ENCODE results near the gene ORAI3.

The ORAI3 gene

DNA sequence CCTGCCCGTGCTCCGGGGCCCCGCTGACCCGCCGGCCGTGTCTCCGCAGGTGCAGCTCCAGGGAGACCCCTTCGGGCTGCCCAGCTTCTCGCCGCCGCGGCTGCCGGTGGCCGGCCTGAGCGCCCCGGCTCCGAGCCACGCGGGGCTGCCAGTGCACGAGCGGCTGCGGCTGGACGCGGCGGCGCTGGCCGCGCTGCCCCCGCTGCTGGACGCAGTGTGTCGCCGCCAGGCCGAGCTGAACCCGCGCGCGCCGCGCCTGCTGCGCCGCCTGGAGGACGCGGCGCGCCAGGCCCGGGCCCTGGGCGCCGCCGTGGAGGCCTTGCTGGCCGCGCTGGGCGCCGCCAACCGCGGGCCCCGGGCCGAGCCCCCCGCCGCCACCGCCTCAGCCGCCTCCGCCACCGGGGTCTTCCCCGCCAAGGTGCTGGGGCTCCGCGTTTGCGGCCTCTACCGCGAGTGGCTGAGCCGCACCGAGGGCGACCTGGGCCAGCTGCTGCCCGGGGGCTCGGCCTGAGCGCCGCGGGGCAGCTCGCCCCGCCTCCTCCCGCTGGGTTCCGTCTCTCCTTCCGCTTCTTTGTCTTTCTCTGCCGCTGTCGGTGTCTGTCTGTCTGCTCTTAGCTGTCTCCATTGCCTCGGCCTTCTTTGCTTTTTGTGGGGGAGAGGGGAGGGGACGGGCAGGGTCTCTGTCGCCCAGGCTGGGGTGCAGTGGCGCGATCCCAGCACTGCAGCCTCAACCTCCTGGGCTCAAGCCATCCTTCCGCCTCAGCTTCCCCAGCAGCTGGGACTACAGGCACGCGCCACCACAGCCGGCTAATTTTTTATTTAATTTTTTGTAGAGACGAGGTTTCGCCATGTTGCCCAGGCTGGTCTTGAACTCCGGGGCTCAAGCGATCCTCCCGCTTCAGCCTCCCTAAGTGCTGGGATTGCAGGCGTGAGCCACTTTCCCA is 46.6 kb upstream of the ORAI3 start (continued):
- TF ChIP-seq TRIM28 (IDR thresholded peaks at IDR 0.05; ENCODE audit: borderline replicate concordance, low read length) (peak; percentile 77; the same call in 1 of the 2 replicates), ZBTB7A (tag by site-specific recombination; IDR thresholded peaks at IDR 0.05; ENCODE audit: low read depth) (0 out of 2 replicates have a peak, but pooled peaks have one; percentile 34), ZNF426 (tag by site-specific recombination; IDR thresholded peaks at IDR 0.05) (no peak)

DNA sequence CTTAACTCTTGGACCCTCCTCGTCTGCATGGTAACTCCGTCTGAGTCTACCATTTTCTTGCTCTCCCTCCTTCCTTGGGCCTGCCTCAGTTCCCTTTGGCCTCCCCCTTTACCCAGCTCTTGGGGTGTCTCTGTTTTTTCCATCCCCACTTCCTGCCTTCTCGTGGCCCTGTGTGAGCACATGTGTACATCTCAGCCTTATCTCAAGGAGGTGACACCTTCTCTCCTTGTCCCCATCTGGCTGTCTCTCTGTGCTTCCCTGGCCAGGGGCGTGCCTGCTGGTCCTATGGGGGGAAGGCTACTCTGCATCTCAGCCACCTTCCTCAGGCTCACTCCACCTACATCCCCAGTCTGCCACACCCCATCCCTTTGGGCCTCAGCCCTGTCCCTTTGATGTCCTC is 45.9 kb upstream of the ORAI3 start:
- ChIA-PET POLR2A (interaction anchor here (0.7 to 3.6 kb wide), 4 partner anchors 28 to 138 kb away, joined by 3 to 35 read pairs (median 5); no protein-coding TSS in a partner anchor), CTCF (interaction anchor here (0.6 to 3.8 kb wide), 13 partner anchors 10 to 188 kb away, joined by 3 to 66 read pairs (median 7); no protein-coding TSS in a partner anchor)
- Histone ChIP-seq H3K4me3 (ENCODE audit: low read depth, low read length) (no peak overlapping the region), H3K27ac (ENCODE audit: extremely low read depth, low read depth, low read length) (no peak overlapping the region), H3K36me3 (ENCODE audit: control insufficient read depth in 2 of 2, insufficient read depth in 1 of 2, low read length in 2 of 2) (no peaks in the 10 kb centered on the region), H3K4me1 (ENCODE audit: control insufficient read depth, insufficient read depth, low read length) (no peaks in the 10 kb centered on the region), H3K9me3 (ENCODE audit: control insufficient read depth, insufficient read depth, low read depth, low read length) (no peaks in the 10 kb centered on the region)
- TF ChIP-seq ZNF558 (tag by site-specific recombination; IDR thresholded peaks at IDR 0.05), result no peak
- TF ChIP-seq ZNF548 (tag by site-specific recombination; IDR thresholded peaks at IDR 0.05), result no peak
- TF ChIP-seq, protein P1, sequence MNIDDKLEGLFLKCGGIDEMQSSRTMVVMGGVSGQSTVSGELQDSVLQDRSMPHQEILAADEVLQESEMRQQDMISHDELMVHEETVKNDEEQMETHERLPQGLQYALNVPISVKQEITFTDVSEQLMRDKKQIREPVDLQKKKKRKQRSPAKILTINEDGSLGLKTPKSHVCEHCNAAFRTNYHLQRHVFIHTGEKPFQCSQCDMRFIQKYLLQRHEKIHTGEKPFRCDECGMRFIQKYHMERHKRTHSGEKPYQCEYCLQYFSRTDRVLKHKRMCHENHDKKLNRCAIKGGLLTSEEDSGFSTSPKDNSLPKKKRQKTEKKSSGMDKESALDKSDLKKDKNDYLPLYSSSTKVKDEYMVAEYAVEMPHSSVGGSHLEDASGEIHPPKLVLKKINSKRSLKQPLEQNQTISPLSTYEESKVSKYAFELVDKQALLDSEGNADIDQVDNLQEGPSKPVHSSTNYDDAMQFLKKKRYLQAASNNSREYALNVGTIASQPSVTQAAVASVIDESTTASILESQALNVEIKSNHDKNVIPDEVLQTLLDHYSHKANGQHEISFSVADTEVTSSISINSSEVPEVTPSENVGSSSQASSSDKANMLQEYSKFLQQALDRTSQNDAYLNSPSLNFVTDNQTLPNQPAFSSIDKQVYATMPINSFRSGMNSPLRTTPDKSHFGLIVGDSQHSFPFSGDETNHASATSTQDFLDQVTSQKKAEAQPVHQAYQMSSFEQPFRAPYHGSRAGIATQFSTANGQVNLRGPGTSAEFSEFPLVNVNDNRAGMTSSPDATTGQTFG (tag by site-specific recombination; IDR thresholded peaks at IDR 0.05; ENCODE audit: borderline replicate concordance), result no peak
- TF ChIP-seq ZNF433 (tag by site-specific recombination; IDR thresholded peaks at IDR 0.05; ENCODE audit: low read depth), result no peak
- TF ChIP-seq ZNF24 (tag by site-specific recombination; IDR thresholded peaks at IDR 0.05), result no peak
- no peak for TF ChIP-seq ZNF157 (tag by site-specific recombination; IDR thresholded peaks at IDR 0.05)
- TF ChIP-seq ZNF521 (tag by site-specific recombination; IDR thresholded peaks at IDR 0.05), result no peak
- no peak for TF ChIP-seq ZNF510 (tag by site-specific recombination; IDR thresholded peaks at IDR 0.05; ENCODE audit: insufficient replicate concordance)
- no peak for TF ChIP-seq ZNF366 (tag by site-specific recombination; conservative IDR thresholded peaks at IDR 0.05)
- TF ChIP-seq, protein P2, sequence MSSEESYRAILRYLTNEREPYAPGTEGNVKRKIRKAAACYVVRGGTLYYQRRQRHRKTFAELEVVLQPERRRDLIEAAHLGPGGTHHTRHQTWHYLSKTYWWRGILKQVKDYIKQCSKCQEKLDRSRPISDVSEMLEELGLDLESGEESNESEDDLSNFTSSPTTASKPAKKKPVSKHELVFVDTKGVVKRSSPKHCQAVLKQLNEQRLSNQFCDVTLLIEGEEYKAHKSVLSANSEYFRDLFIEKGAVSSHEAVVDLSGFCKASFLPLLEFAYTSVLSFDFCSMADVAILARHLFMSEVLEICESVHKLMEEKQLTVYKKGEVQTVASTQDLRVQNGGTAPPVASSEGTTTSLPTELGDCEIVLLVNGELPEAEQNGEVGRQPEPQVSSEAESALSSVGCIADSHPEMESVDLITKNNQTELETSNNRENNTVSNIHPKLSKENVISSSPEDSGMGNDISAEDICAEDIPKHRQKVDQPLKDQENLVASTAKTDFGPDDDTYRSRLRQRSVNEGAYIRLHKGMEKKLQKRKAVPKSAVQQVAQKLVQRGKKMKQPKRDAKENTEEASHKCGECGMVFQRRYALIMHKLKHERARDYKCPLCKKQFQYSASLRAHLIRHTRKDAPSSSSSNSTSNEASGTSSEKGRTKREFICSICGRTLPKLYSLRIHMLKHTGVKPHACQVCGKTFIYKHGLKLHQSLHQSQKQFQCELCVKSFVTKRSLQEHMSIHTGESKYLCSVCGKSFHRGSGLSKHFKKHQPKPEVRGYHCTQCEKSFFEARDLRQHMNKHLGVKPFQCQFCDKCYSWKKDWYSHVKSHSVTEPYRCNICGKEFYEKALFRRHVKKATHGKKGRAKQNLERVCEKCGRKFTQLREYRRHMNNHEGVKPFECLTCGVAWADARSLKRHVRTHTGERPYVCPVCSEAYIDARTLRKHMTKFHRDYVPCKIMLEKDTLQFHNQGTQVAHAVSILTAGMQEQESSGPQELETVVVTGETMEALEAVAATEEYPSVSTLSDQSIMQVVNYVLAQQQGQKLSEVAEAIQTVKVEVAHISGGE (tag by site-specific recombination; conservative IDR thresholded peaks at IDR 0.05; ENCODE audit: low read depth), result peak; percentile 54; the same call in 1 of the 2 replicates
- TF ChIP-seq SETDB1 (IDR thresholded peaks at IDR 0.05; ENCODE audit: insufficient read length, low read length), result no peak
- TF ChIP-seq ZNF248 (tag by site-specific recombination; IDR thresholded peaks at IDR 0.05), result no peak
- TF ChIP-seq, protein P3, sequence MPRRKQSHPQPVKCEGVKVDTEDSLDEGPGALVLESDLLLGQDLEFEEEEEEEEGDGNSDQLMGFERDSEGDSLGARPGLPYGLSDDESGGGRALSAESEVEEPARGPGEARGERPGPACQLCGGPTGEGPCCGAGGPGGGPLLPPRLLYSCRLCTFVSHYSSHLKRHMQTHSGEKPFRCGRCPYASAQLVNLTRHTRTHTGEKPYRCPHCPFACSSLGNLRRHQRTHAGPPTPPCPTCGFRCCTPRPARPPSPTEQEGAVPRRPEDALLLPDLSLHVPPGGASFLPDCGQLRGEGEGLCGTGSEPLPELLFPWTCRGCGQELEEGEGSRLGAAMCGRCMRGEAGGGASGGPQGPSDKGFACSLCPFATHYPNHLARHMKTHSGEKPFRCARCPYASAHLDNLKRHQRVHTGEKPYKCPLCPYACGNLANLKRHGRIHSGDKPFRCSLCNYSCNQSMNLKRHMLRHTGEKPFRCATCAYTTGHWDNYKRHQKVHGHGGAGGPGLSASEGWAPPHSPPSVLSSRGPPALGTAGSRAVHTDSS (tag by site-specific recombination; IDR thresholded peaks at IDR 0.05), result no peak
- TF ChIP-seq SP2 (tag by site-specific recombination; IDR thresholded peaks at IDR 0.05), result no peak
- no peak for TF ChIP-seq ZNF37A (tag by site-specific recombination; IDR thresholded peaks at IDR 0.05)
- 0 out of 2 replicates have a peak, but pooled peaks have one; percentile 26 for TF ChIP-seq ZNF335 (tag by site-specific recombination; conservative IDR thresholded peaks at IDR 0.05)
- TF ChIP-seq KLF10 (tag by site-specific recombination; IDR thresholded peaks at IDR 0.05), result no peak
- no peak for TF ChIP-seq GFI1B (tag by site-specific recombination; IDR thresholded peaks at IDR 0.05)
- no peak for TF ChIP-seq ZNF792 (tag by site-specific recombination; IDR thresholded peaks at IDR 0.05)
- no peak for TF ChIP-seq ZNF660 (tag by site-specific recombination; IDR thresholded peaks at IDR 0.05)
- no peak for TF ChIP-seq HOXC10 (CRISPR knock-in tag; IDR thresholded peaks at IDR 0.05)
- no peak for TF ChIP-seq SALL2 (tag by site-specific recombination; IDR thresholded peaks at IDR 0.05; ENCODE audit: borderline replicate concordance)
- TF ChIP-seq, protein P4, sequence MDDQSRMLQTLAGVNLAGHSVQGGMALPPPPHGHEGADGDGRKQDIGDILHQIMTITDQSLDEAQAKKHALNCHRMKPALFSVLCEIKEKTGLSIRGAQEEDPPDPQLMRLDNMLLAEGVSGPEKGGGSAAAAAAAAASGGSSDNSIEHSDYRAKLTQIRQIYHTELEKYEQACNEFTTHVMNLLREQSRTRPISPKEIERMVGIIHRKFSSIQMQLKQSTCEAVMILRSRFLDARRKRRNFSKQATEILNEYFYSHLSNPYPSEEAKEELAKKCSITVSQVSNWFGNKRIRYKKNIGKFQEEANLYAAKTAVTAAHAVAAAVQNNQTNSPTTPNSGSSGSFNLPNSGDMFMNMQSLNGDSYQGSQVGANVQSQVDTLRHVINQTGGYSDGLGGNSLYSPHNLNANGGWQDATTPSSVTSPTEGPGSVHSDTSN (CRISPR knock-in tag; IDR thresholded peaks at IDR 0.05), result no peak
- no peak for TF ChIP-seq ZNF146 (tag by site-specific recombination; IDR thresholded peaks at IDR 0.05)
